Stimulated activated naive CD8-positive, alpha-beta T cell treated with anti-CD3 and anti-CD28 coated beads, Interleukin-15, amount 100 ng/mL, for 72 hours (primary cell): ENCODE measurements around the gene TUBAL3.

ENCODE experiments used
- ATAC-seq: fragments of 150-1000 bp; cut with Tn5 transposase; 2 replicates; pipeline ENCODE4 v1.10.0; 2021; ENCODE audit warnings: mild to moderate bottlenecking, moderate library complexity
- DNase-seq, 2 donors: peaks; one replicate each; pipeline ENCODE4 v3.0.0; 2021 to 2022
- H3K27ac Mint-ChIP-seq, 2 donors: one replicate each; pipeline ENCODE4 v1.8.0; 2022; ENCODE audit warnings: mild to moderate bottlenecking in 2 of 2, mixed read lengths in 2 of 2, moderate library complexity in 2 of 2
- H3K27me3 Mint-ChIP-seq: one replicate; pipeline ENCODE4 v1.8.0; 2022; ENCODE audit warnings: mixed read lengths
- H3K4me1 Mint-ChIP-seq: one replicate; pipeline ENCODE4 v1.8.0; 2022; ENCODE audit warnings: mild to moderate bottlenecking, mixed read lengths
- H3K4me3 Mint-ChIP-seq, 2 donors: one replicate each; pipeline ENCODE4 v1.8.0; 2022; ENCODE audit warnings: mild to moderate bottlenecking in 2 of 2, mixed read lengths in 2 of 2, moderate library complexity in 1 of 2
- H3K9me3 Mint-ChIP-seq, 2 donors: one replicate each; pipeline ENCODE4 v1.8.0; 2022; ENCODE audit warnings: mixed read lengths in 2 of 2

The TUBAL3 gene

DNA sequence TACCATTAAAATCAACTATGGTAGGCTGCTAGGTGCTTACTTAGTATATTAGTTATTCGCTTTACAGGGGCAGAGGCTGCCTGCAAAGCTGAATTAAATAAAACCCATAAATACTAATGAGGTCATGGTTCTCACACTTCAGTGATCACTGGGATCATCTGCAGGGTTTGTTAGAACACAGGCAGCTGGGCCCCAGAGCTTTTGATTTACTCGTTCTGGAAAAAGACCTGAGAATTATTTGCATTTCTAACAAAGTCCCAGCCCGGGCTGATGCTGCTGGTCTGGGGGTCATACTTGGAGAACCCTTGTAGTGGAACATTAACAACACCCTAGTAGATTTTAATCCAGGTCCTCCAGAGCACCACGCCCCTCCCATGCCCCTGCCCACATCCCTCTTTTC, 31.3 kb downstream of the TUBAL3 start:
- Mint-ChIP-seq H3K4me3 (no peak overlapping the region), H3K4me1 (no peaks in the 10 kb centered on the region), H3K27me3 (no peaks in the 10 kb centered on the region), H3K27ac (no peak overlapping the region), H3K9me3 (peaks cover 19 to 21% of the 10 kb centered on the region in 2 donors)
- DNase-seq (no peak), ATAC-seq (no peak)

DNA sequence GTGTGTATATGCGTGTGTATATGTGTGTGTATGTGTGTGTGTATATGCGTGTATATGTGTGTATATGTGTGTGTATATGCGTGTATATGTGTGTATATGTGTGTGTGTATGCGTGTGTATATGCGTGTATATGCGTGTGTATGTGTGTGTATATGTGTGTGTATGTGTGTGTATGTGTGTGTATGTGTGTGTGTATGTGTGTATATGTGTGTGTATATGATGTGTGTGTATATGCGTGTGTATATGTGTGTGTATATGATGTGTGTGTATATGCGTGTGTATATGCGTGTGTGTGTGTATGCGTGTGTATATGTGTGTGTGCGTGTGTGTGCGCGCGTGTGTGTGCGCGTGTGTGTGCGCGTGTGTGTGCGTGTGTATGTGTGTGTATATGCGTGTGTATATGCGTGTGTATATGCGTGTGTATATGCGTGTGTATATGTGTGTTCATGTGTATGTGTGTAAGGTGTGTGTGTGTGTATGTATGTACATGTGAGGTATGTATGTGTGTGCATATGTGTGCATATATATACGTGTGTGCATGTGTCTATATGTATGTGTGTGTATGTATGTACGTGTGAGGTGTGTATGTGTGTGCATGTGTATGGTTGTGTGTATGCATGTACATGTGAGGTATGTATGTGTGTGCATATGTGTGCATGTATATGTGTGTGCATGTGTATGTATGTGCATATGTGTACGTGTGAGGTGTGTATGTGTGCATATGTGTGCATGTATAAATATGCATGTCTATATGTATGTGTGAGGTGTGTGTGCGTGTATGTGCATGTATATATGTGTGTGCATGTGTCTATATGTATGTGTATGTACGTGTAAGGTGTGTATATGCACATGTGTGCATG, 33.9 kb downstream of the TUBAL3 start:
- ATAC-seq: no peak
- H3K27ac Mint-ChIP-seq: no peak overlapping the region
- no peak for DNase-seq
- no peaks in the 10 kb centered on the region for H3K4me1 Mint-ChIP-seq
- H3K27me3 Mint-ChIP-seq: no peaks in the 10 kb centered on the region
- peaks cover 19 to 21% of the 10 kb centered on the region in 2 donors for H3K9me3 Mint-ChIP-seq
- H3K4me3 Mint-ChIP-seq: no peak overlapping the region

DNA sequence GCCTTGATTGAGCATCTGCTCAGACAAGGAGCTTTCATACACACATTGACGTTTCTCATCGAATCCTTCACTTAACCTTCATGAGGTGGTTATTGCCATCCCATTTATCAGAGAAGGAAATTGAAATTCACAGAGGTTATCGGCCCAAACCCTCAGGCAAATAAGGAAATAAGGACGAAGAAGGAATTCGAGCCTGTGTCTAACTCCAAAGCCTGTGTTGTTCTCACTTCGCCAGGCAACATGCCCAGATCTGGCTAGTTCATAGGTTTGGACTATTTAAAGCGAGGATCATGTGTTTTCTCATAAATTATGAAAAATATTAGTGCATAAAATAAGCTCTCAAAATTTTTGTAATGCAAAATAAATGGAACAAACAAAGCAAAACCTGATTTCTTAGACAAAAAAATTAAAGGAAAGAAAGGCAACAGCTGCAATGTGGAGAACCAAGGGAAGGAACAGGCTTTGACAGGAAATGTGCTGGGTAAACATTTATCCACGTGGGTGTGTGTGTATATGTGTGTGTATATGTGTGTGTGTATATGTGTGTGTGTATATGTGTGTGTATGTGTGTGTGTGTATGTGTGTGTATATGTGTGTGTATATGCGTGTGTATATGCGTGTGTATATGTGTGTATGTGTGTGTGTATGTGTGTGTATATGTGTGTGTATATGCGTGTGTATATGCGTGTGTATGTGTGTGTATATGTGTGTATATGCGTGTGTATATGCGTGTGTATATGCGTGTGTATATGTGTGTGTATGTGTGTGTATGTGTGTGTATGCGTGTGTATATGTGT, 35.1 kb downstream of the TUBAL3 start:
- no peaks in the 10 kb centered on the region for H3K4me1 Mint-ChIP-seq
- no peak overlapping the region for H3K27ac Mint-ChIP-seq
- ATAC-seq: no peak
- H3K27me3 Mint-ChIP-seq: no peaks in the 10 kb centered on the region
- peaks cover 19 to 21% of the 10 kb centered on the region in 2 donors for H3K9me3 Mint-ChIP-seq
- H3K4me3 Mint-ChIP-seq: no peak overlapping the region
- DNase-seq: no peak

DNA sequence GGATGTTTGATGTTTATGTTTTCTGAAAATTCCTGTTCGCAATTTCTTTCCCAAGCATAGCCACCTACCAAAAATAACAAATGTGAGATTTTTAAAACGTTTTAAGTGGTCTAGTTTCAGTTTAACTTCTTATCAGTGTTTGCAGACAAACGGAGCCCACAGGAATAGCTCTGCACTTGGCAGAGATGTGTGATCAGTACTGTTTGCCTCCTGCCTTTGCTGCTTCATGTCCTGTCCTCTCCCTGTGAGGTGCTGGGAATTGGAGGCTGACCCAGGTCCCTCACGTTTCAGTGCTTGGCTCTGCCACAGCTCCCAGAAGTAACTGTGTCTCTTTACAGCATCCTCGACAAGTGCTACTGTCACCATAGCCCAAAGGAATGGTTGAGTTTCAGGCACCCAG, 38.7 kb downstream of the TUBAL3 start:
- no peak overlapping the region for H3K4me3 Mint-ChIP-seq
- peaks cover 14 to 17% of the 10 kb centered on the region in 2 donors for H3K9me3 Mint-ChIP-seq
- no peaks in the 10 kb centered on the region for H3K4me1 Mint-ChIP-seq
- H3K27ac Mint-ChIP-seq: no peak overlapping the region
- no peak for DNase-seq
- ATAC-seq: no peak
- peaks cover 5% of the 10 kb centered on the region for H3K27me3 Mint-ChIP-seq

DNA sequence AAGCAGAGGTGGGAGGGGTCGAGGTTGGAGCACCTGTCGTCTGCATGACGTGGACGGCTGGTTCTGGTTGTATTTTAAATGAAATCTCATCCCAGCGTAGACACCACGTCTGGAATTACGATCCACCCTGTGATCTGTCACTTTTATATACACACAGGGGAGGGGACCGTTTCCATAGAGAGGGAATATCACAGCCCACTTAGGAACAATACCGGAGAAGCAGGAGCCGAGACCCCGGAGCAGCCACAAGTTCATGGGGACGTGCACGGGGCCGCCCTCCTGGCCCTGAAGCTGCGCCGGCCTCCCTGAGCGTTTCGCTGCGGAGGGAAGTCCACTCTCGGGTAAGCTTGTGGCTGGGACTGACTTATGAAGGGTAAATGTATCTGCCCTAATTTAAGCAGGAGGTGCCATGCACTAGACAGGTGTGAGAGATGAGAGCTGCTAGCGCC, 39.7 kb downstream of the TUBAL3 start, which contains the start of gene UCN3:
TSS of gene UCN3 (plus strand) at position 77 of the 449 bp plus-strand sequence. CDS start 8,755 bp downstream, outside the sequence.
- Mint-ChIP-seq H3K27ac (no peak within 1 kb of the TSS), H3K9me3 (peaks cover 5 to 7% of the 10 kb centered on the region in 2 donors), H3K4me3 (no peak within 1 kb of the TSS), H3K4me1 (no peaks in the 10 kb centered on the region), H3K27me3 (peaks cover 5% of the 10 kb centered on the region)
- ATAC-seq (no peak), DNase-seq (no peak)

DNA sequence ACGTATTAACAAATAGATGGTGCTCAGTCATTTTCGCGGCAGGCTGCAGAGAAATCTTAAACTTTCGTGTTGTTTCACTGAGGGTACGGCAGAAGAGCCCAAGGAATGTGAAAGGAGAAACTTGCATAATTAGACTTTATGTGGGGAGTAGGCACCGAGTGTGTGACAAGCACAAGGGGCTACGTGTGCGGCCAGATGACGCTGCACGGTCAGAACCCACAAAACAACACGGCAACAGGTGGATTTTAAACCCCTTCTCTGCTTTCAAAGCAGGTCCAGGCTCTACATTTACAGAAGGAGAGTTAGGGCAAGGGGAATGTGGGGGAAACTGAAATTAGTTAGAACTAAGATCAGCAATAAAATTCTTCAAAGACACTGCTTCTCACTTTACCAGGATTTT, 40.3 kb downstream of the TUBAL3 start:
- Mint-ChIP-seq H3K4me3 (no peak overlapping the region), H3K27ac (no peak overlapping the region), H3K27me3 (peaks cover 5% of the 10 kb centered on the region), H3K9me3 (peaks cover 0 to 1% of the 10 kb centered on the region in 2 donors), H3K4me1 (no peaks in the 10 kb centered on the region)
- DNase-seq: no peak
- no peak for ATAC-seq

DNA sequence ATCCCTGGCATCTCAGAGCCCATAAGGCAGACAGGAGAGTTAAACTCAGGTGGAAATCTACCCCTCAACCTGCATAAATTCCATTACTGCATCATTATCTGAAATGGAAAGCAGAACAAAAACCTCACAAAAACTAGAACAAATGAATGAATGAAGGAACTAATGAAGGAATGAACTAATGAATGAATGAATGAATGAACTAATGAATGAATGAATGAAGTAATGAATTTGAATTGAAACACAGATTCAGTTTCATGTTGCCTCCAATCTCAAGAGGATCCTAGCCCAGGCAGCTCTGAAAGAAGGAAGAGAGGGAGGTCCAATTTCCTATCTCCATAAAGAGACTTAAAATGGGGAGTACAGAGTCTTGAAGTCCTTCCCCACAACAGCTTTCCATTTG, 41.8 kb downstream of the TUBAL3 start:
- no peak for ATAC-seq
- no peak for DNase-seq
- Mint-ChIP-seq H3K4me3 (no peak overlapping the region), H3K9me3 (no peaks in the 10 kb centered on the region), H3K27ac (no peak overlapping the region), H3K4me1 (no peaks in the 10 kb centered on the region), H3K27me3 (peaks cover 5% of the 10 kb centered on the region)

DNA sequence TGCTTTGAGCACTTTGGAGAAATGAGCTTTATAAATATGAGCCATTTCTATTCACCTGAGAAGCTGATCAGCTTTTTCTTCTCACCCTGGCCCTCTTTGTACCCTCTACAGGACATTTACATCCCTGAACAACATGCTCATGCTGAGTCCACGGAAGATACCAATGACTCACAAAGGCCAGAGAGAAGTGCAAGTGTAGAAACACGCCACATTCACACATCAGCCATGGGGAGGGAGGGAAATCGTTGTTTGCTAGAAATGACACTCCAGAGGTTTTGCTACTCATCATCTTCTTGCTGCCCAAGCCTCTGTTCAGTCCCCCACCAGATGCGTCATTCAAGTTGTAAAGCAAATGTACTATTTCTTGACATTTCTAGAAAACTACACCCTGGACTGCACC, 42.7 kb downstream of the TUBAL3 start:
- H3K4me1 Mint-ChIP-seq: peaks cover 1% of the 10 kb centered on the region
- H3K27me3 Mint-ChIP-seq: peaks cover 5% of the 10 kb centered on the region
- no peak overlapping the region for H3K4me3 Mint-ChIP-seq
- no peak for DNase-seq
- no peaks in the 10 kb centered on the region for H3K9me3 Mint-ChIP-seq
- ATAC-seq: peak; percentile 15
- H3K27ac Mint-ChIP-seq: no peak overlapping the region

DNA sequence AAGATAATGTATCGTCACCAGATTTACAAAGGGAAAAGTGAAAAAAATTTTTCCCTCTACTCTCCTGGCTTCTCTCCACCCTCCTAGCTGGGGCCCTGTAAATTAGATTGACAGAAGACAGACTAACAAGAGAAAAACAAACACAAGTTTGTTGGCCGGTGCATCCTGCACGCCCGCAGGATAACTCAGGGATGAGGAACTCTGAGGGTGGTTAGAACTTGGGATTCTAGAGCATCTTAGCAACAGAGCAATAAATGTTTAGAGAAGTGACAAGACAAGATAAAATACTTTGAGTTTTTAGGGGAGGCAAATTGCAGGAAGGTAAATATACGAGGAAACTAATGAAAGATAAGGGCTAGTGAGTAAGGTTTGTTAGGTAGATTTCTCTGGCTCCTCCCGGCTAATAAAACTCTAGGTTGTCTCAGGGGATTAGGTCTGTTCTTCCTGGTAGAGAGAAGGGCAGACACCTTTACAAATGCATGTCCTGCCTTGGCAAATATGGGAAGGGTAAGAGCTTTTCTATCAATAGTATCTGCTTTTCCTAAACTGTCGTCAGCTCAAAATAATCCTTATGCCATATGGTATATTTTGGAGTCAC, 44.2 kb downstream of the TUBAL3 start:
- peaks cover 5% of the 10 kb centered on the region for H3K27me3 Mint-ChIP-seq
- DNase-seq: no peak
- H3K4me3 Mint-ChIP-seq: no peak overlapping the region
- H3K27ac Mint-ChIP-seq: no peak overlapping the region
- H3K4me1 Mint-ChIP-seq: peaks cover 17% of the 10 kb centered on the region
- ATAC-seq: no peak
- H3K9me3 Mint-ChIP-seq: no peaks in the 10 kb centered on the region

DNA sequence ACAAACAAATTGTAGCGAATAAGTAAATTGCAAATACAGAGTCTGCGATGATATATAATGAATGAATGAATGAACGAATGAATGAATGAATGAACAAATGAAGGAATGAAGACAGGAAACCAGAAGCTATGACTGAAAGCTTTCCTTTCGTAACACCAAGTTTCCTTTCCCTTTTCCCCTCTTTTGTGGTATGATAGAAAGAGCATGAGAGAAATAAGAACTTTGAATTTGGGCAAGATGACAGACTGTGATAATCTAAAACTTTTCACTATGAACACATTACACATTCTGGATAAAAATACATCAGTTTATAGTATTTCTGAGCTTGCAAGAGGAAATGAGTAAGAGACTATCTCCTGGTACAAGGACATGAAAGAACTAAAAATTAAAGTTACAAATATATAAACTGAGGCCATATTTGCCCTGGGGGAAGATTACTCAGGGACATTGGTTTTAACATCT, 48.3 kb downstream of the TUBAL3 start:
- Mint-ChIP-seq H3K4me3 (peak overlapping the region in 1 of 2 donors; percentile 26), H3K27me3 (no peaks in the 10 kb centered on the region), H3K9me3 (no peaks in the 10 kb centered on the region), H3K27ac (peak overlapping the region in 1 of 2 donors; percentile 40), H3K4me1 (peaks cover 21% of the 10 kb centered on the region)
- peak; percentile 73 for ATAC-seq
- DNase-seq: no peak

DNA sequence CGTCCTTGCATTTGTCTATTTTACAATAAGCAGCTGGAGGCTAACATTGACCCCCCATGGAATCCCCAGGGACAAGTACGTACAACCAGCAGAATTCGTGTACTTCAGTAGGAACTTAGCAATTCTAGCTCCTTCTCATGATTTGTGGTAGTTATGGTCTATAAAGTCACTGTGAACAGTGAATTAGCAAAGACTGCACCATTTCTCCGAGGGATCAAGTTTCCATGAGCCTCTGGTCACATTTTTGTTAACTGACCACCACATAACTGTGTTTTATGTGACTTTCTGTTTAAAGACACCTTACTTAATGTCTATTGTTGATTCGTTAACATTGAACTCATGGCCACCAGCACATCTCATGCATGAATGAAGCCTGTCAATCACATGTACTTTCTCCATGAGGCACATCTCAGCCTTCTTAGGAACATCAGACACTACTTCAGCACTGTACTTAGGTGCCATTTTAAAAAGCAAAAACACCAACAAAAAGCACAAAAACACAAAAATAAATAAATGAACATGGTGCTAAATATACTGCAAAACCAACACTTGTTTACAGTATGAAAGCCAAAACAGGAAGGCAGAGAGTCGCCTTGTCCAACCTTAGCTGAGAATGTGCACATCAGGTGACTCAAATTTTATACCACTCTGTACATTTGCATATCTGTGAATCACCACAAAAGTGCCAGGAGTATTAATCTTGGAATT, 48.9 kb downstream of the TUBAL3 start:
- peak; percentile 48 for ATAC-seq
- Mint-ChIP-seq H3K9me3 (no peaks in the 10 kb centered on the region), H3K4me3 (no peak overlapping the region), H3K4me1 (peaks cover 21% of the 10 kb centered on the region), H3K27me3 (no peaks in the 10 kb centered on the region), H3K27ac (peak overlapping the region in 1 of 2 donors; percentile 40)
- no peak for DNase-seq

DNA sequence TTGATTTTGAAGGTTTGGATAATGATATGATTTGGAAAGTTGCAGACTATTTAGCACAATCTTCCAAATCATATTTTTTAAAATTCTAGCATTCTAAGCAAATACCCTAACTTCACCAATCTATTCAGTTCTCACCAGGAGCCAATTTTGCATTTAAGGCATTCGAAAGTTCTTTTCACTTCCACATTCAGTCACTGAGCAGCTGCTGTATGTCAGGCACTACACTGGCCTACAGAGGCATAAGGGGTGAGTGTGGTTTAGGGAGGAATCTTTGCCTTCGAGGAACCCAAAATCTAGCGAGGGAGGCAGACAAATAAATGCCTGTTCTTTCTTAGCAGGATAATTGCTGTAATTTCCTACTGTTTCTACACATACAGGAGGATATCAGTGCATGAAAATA, 50.6 kb downstream of the TUBAL3 start:
- no peaks in the 10 kb centered on the region for H3K27me3 Mint-ChIP-seq
- DNase-seq (no peak), ATAC-seq (no peak)
- peaks cover 21% of the 10 kb centered on the region for H3K4me1 Mint-ChIP-seq
- H3K4me3 Mint-ChIP-seq: no peak overlapping the region
- H3K9me3 Mint-ChIP-seq: no peaks in the 10 kb centered on the region
- no peak overlapping the region for H3K27ac Mint-ChIP-seq

DNA sequence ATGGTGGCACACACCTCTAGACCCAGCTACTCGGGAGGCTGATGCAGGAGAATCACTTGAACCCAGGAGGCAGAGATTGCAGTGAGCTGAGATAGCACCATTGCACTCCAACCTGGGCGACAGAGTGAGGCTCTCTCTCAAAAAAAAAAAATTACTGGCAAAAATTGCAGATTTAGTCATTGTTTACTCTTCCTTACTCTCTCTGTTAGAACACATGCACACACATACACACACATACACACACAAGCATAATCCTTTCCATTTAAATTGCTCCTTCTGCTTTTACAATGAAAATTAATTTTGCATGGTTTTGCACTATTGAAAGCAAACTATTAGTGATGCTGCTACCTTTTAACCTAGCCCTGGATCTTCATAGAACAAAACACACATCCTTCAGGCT, 55.3 kb downstream of the TUBAL3 start:
- no peak for DNase-seq
- no peak for ATAC-seq
- Mint-ChIP-seq H3K27me3 (no peaks in the 10 kb centered on the region), H3K27ac (no peak overlapping the region), H3K4me1 (no peaks in the 10 kb centered on the region), H3K4me3 (no peak overlapping the region), H3K9me3 (no peaks in the 10 kb centered on the region)

DNA sequence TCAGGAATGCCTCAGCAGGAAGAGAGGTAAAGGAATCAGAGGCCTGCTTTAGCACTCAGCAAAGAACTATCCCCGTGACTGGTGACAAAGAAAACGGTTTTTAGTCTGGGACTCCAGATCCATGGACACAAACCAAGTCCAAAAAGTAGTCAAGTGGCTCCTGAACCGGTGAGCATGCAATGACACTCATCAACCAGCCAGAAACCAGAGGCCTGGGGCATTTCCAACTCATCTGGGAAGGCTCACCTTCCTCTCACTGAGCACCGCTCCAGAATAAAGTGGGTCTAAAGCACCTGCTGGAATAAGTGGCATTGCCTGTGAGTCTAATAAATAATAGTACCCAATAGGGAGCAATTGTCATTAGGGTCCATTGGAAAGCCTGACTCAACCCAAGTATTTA, 57.7 kb downstream of the TUBAL3 start:
- no peak overlapping the region for H3K4me3 Mint-ChIP-seq
- H3K27me3 Mint-ChIP-seq: no peaks in the 10 kb centered on the region
- no peaks in the 10 kb centered on the region for H3K9me3 Mint-ChIP-seq
- H3K27ac Mint-ChIP-seq: no peak overlapping the region
- ATAC-seq (no peak), DNase-seq (no peak)
- H3K4me1 Mint-ChIP-seq: peaks cover 5% of the 10 kb centered on the region

DNA sequence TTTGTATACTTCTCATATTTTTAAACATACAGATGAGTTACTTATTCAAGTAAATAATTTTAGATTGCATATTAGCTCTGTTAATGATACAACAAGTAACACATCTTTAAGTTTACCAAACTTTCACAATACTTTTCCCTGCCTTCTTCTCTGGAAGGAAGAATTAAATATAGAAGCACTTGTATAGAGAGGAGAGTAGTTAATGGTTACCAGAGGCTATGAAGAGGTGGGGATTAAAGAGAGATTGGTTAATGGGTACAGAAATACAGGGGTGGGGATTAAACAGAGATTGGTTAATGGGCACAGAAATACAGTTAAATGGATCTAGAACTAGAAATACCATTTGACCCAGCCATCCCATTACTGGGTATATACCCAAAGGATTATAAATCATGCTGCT, 59.9 kb downstream of the TUBAL3 start:
- no peak overlapping the region for H3K27ac Mint-ChIP-seq
- peaks cover 5% of the 10 kb centered on the region for H3K4me1 Mint-ChIP-seq
- no peaks in the 10 kb centered on the region for H3K9me3 Mint-ChIP-seq
- H3K4me3 Mint-ChIP-seq: no peak overlapping the region
- no peaks in the 10 kb centered on the region for H3K27me3 Mint-ChIP-seq
- ATAC-seq: no peak
- DNase-seq: no peak
